Lower lobe of right lung (tissue), 2 donors: Measurements from ENCODE around the gene CASP9. TPM values are rescaled to one million over a fixed set of nuclear protein-coding genes. Genes with fewer than 3 reads are reported as not detected.

Experiments used
- ATAC-seq, 2 donors: fragments of 200-7000 bp; cut with Tn5 transposase; one replicate each; pipeline ENCODE4 v1.9.1; 2020 to 2022; ENCODE audit warnings: mild to moderate bottlenecking in 2 of 2, moderate library complexity in 2 of 2
- DNase-seq: peaks from one replicate; pipeline ENCODE4 v3.0.0-alpha.2; 2020
- H3K27ac ChIP-seq: fragments of 200-600 bp; one replicate; pipeline ENCODE4 v1.8.0; 2022
- H3K27me3 ChIP-seq: fragments of 200-600 bp; one replicate; pipeline ENCODE4 v1.8.0; 2022; ENCODE audit warnings: low read depth
- H3K36me3 ChIP-seq: fragments of 200-600 bp; one replicate; pipeline ENCODE4 v1.8.0; 2022; ENCODE audit warnings: mild to moderate bottlenecking
- H3K4me1 ChIP-seq: fragments of 200-600 bp; one replicate; pipeline ENCODE4 v1.8.0; 2022
- H3K4me3 ChIP-seq: fragments of 200-600 bp; one replicate; pipeline ENCODE4 v1.8.0; 2022; ENCODE audit warnings: mild to moderate bottlenecking
- H3K9me3 ChIP-seq: fragments of 200-600 bp; one replicate; pipeline ENCODE4 v1.8.0; 2022
- intact Hi-C: fragments of 100-400 bp; cut with DNase I; formaldehyde crosslinking; loops from one replicate; pipeline ENCODE4 v1.11.0; 2022
- total RNA-seq: library from RNA; stranded (reverse); fragmentation: NEBNext Ultra II Directional; extraction: Animal tissue kit (Norgen Biotek cat#: 25700); gene quantifications from one replicate; pipeline ENCODE4 v1.2.1, GENCODE V29; 2021
- TF ChIP-seq, protein P1 (sequence below): fragments of 200-600 bp; IDR thresholded peaks from one replicate; pipeline ENCODE4 v1.8.0; 2022; ENCODE audit warnings: antibody characterized with exemption, mild to moderate bottlenecking
- donor health status: DM: no; HTN: yes; CAD: no; lungs with severe emphysema.

Gene CASP9
- total RNA-seq, 1 donor from 2014 or later, result 16.4 TPM

GRCh38 chr1:15448877-15449462 lies 75.0 kb downstream of the CASP9 start:
- H3K27ac ChIP-seq, result no peak overlapping the region
- TF ChIP-seq, protein P1, sequence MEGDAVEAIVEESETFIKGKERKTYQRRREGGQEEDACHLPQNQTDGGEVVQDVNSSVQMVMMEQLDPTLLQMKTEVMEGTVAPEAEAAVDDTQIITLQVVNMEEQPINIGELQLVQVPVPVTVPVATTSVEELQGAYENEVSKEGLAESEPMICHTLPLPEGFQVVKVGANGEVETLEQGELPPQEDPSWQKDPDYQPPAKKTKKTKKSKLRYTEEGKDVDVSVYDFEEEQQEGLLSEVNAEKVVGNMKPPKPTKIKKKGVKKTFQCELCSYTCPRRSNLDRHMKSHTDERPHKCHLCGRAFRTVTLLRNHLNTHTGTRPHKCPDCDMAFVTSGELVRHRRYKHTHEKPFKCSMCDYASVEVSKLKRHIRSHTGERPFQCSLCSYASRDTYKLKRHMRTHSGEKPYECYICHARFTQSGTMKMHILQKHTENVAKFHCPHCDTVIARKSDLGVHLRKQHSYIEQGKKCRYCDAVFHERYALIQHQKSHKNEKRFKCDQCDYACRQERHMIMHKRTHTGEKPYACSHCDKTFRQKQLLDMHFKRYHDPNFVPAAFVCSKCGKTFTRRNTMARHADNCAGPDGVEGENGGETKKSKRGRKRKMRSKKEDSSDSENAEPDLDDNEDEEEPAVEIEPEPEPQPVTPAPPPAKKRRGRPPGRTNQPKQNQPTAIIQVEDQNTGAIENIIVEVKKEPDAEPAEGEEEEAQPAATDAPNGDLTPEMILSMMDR, result no peak
- H3K4me1 ChIP-seq, result no peaks in the 10 kb centered on the region
- ATAC-seq, result no peak
- no peaks in the 10 kb centered on the region for H3K36me3 ChIP-seq
- intact Hi-C loops, result no loop called here
- no peak overlapping the region for H3K4me3 ChIP-seq
- H3K9me3 ChIP-seq, result no peaks in the 10 kb centered on the region
- no peak for DNase-seq
- H3K27me3 ChIP-seq, result peaks cover 5% of the 10 kb centered on the region

DNA sequence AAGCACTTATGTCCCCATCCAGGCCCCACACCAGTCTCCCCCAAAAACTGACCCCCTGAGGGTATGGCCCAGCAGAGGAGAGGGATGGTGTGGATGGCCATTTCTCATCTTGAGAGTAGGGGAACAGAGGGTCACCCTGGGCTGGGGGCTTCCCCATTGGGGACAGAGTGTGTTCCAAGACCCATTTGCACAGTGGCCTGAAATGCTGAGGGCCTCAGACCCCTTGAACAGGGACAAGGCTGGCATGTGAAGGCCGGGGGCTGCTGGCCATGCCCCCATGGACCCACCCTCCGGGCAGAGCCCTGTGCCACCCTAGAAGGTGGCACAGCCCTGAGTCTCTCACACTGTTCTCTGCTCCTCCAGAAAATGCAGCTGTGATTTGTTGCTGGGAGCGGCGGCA lies 77.8 kb downstream of the CASP9 start:
- H3K27ac ChIP-seq, result no peak overlapping the region
- intact Hi-C loops, result no loop called here
- H3K4me3 ChIP-seq, result no peak overlapping the region
- H3K36me3 ChIP-seq, result no peaks in the 10 kb centered on the region
- ATAC-seq (no peak), DNase-seq (no peak)
- H3K4me1 ChIP-seq, result no peaks in the 10 kb centered on the region
- H3K9me3 ChIP-seq, result no peaks in the 10 kb centered on the region
- TF ChIP-seq, protein P1, result no peak
- peaks cover 5% of the 10 kb centered on the region for H3K27me3 ChIP-seq

DNA sequence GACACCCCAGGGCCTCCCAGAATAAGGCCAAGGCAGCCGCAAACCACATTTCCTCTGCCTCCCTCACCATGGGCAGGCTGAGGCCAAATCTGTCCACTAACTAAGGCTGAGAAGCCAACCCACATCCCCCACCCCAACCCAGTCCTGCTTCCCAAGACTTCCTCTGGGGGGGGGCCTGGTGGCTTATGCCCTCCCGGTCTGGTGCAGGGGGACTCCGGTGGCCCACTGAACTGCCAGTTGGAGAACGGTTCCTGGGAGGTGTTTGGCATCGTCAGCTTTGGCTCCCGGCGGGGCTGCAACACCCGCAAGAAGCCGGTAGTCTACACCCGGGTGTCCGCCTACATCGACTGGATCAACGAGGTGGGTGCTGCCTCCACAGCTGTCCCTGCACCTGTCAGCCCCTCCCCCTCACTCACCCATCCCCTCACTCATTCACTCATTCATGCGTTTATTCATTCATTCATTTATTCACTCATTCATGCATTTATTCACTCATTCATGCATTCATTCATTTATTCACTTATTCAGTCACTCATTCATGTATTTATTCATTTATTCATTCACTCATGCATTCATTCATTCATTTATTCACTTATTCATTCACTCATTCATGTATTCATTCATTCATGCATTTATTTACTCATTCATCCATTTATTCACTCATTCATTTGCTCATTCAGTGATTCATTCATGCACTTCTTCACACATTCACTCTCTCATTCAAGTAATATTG lies 78.5 kb downstream of the CASP9 start:
- H3K27ac ChIP-seq, result no peak overlapping the region
- H3K36me3 ChIP-seq, result no peaks in the 10 kb centered on the region
- H3K27me3 ChIP-seq, result peaks cover 5% of the 10 kb centered on the region
- ATAC-seq (no peak), DNase-seq (no peak)
- TF ChIP-seq, protein P1, result no peak
- no peak overlapping the region for H3K4me3 ChIP-seq
- intact Hi-C loops, result no loop called here
- H3K4me1 ChIP-seq, result no peaks in the 10 kb centered on the region
- no peaks in the 10 kb centered on the region for H3K9me3 ChIP-seq

GRCh38 chr1:15444468-15445389 lies 79.3 kb downstream of the CASP9 start:
- Histone ChIP-seq H3K27me3 (peaks cover 5% of the 10 kb centered on the region), H3K27ac (no peak overlapping the region), H3K4me3 (no peak overlapping the region), H3K9me3 (no peaks in the 10 kb centered on the region), H3K4me1 (no peaks in the 10 kb centered on the region), H3K36me3 (no peaks in the 10 kb centered on the region)
- DNase-seq, result no peak
- ATAC-seq, result no peak
- TF ChIP-seq, protein P1, result no peak
- intact Hi-C loops, result no loop called here

DNA sequence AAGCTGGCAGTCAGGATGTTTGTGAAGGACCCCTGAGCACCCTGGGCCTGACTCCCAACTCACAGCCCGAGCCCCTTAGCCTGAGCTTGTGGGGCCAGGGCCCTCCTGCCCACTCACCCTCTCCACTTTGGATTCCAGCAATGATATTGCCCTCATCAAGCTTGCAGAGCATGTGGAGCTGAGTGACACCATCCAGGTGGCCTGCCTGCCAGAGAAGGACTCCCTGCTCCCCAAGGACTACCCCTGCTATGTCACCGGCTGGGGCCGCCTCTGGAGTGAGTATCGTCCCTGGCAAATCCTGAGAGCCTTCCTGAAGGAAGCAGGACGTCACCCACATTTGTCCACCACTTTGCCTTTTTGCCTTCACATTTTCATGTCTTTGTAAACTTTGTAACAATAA lies 80.7 kb downstream of the CASP9 start:
- Histone ChIP-seq H3K4me3 (no peak overlapping the region), H3K27ac (no peak overlapping the region), H3K4me1 (no peaks in the 10 kb centered on the region), H3K9me3 (no peaks in the 10 kb centered on the region), H3K27me3 (peaks cover 5% of the 10 kb centered on the region), H3K36me3 (no peaks in the 10 kb centered on the region)
- ATAC-seq, result no peak
- DNase-seq, result no peak
- intact Hi-C loops, result no loop called here
- TF ChIP-seq, protein P1, result no peak
